ENCODE results near the gene FAAP20. TPM values are rescaled to one million over a fixed set of nuclear protein-coding genes. Genes with fewer than 3 reads are reported as not detected.

The FAAP20 gene
- total RNA-seq, 1 donor from 2014 or later = 11.3 TPM

DNA sequence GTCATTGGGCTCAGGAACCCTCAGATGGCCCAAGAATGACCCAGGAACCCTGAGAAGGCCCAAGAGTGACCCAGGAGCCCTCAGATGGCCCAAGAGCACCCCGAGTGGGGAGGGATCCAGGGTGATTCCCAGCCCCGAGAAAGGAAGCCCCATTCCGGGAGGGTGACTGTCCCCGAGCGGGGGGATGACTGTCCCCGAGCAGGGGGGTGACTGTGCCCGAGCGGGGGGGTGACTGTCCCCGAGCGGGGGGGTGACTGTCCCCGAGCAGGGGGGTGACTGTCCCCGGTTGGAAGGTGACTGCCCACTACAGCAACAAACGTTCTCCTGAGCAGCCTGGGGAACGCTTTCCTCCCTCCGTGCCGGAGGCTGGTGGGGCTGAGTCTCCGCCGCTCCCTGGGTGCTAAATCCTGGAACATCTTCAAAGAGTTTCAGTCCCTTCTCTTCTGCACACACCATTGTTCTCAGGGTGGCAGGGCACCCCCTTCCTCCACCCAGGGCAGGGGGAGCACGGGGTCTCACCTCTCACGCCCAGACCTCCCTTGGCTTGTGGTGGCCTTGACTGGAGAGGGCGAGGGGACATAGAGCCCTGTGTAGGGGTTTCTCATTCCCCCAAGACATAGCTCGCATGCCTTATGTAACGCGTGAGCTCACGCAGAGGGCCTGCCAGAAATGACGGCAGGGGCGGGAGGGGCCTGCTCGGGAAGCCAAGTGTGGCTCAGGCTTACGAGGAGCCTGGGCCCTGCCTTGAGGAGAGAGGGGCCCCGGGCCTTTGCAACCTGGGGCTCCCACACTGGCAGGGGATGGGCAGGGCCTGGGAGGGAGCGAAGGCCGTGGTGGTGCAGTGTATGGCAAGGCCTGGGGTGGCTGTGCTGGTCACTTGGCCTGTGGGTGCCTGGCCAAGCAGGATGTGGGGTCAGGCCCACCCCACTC is 19.3 kb upstream of the FAAP20 start:
- H3K4me2 ChIP-seq = no peak overlapping the region

DNA sequence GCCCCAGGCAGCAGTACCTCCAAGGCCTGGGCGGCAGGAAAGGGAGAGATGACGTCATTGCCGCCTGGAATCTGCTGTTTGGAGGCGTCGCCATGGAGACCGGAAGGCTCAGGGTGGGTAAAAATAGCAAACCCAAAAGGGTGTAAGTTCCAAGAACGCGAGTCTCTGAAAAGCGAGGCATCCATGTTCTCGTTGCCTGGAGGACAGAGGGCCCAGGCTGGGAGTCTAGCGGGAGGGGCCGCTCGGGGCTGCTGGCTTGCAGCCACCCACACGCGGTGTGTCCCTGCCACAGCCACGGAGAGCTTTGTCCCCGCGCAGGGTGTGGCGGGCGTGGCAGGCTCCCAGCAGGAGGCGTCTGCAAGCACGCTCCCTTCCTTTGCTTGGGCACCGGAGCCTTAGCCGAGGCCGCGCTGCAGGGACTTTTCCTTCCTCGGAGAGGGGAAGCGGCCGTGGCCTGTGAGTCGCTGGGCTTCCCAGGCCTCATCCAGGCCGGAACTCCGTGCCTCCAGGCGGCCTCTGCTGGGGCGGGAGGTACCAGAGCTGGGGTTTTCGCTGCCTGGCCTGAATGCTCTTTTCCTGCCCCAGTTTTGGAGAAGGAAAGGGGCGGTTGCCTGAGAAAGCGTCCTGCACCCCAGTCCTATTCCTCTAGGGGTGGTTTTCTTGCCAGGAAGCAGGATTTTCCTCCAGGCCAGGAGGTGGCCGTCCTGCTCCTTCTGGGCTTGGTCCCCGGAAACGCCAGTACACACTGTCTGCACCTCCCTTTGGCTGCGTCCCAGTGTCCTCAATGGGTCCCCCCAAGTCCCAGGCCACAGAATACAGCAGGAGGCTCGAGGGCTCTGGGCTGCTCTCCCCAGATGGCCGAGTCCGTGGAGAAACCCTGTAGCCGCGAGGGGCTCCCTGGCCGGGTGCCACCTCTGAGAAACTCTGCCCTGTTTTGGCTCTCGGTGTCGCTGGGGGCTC is 18.2 kb upstream of the FAAP20 start:
- peak; percentile 95 for DNase-seq (ENCODE audit: low spot score)
- H3K4me2 ChIP-seq = peak overlapping the region; percentile 76
- Mint-ChIP-seq H3K9me3 (no peaks in the 10 kb centered on the region), H3K4me3 (peak overlapping the region; percentile 48), H3K27me3 (ENCODE audit: insufficient read depth, low read depth) (peaks cover 5% of the 10 kb centered on the region), H3K27ac (peak overlapping the region; percentile 92), H3K36me3 (no peaks in the 10 kb centered on the region), H3K4me1 (peaks cover 29% of the 10 kb centered on the region)
- peak overlapping the region; percentile 11 for H3K9ac ChIP-seq
- peak overlapping the region; percentile 34 for H3K4me3 ChIP-seq
- peaks cover 34% of the 10 kb centered on the region for H3K4me1 ChIP-seq
- H3K27me3 ChIP-seq = no peaks in the 10 kb centered on the region
- no peaks in the 10 kb centered on the region for H3K9me3 ChIP-seq (ENCODE audit: low read depth)
- no peaks in the 10 kb centered on the region for H3K36me3 ChIP-seq
- H3K27ac ChIP-seq = peak overlapping the region; percentile 64
- no peaks in the 10 kb centered on the region for H3K79me2 ChIP-seq (ENCODE audit: low read depth)
- TF ChIP-seq, protein P1, sequence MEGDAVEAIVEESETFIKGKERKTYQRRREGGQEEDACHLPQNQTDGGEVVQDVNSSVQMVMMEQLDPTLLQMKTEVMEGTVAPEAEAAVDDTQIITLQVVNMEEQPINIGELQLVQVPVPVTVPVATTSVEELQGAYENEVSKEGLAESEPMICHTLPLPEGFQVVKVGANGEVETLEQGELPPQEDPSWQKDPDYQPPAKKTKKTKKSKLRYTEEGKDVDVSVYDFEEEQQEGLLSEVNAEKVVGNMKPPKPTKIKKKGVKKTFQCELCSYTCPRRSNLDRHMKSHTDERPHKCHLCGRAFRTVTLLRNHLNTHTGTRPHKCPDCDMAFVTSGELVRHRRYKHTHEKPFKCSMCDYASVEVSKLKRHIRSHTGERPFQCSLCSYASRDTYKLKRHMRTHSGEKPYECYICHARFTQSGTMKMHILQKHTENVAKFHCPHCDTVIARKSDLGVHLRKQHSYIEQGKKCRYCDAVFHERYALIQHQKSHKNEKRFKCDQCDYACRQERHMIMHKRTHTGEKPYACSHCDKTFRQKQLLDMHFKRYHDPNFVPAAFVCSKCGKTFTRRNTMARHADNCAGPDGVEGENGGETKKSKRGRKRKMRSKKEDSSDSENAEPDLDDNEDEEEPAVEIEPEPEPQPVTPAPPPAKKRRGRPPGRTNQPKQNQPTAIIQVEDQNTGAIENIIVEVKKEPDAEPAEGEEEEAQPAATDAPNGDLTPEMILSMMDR (IDR thresholded peaks at IDR 0.05) = no peak
- TF ChIP-seq EZH2 (IDR thresholded peaks at IDR 0.05) (no peak), EZH2phosphoT487 (IDR thresholded peaks at IDR 0.05) (no peak)
- peaks cover 16% of the 10 kb centered on the region for H3F3A ChIP-seq (ENCODE audit: low read depth)
- peak overlapping the region; percentile 88 for H2AFZ ChIP-seq (replicated peaks)
- no peaks in the 10 kb centered on the region for H4K20me1 ChIP-seq (ENCODE audit: low read depth)

More for the DNA sequence above, 19.3 kb upstream of the FAAP20 start:
- Histone ChIP-seq H4K20me1 (ENCODE audit: low read depth) (no peaks in the 10 kb centered on the region), H3K4me3 (no peak overlapping the region), H3K27ac (no peak overlapping the region), H3K4me1 (peaks cover 25% of the 10 kb centered on the region), H3K27me3 (no peaks in the 10 kb centered on the region), H3K9me3 (ENCODE audit: low read depth) (no peaks in the 10 kb centered on the region), H3K9ac (no peak overlapping the region), H3K79me2 (ENCODE audit: low read depth) (no peaks in the 10 kb centered on the region), H3K36me3 (no peaks in the 10 kb centered on the region), H3F3A (ENCODE audit: low read depth) (peaks cover 16% of the 10 kb centered on the region), H2AFZ (replicated peaks) (no peak overlapping the region)
- no peak overlapping the region for H3K4me3 Mint-ChIP-seq
- peak overlapping the region; percentile 92 for H3K27ac Mint-ChIP-seq
- no peaks in the 10 kb centered on the region for H3K9me3 Mint-ChIP-seq
- H3K36me3 Mint-ChIP-seq = no peaks in the 10 kb centered on the region
- TF ChIP-seq, protein P1 (IDR thresholded peaks at IDR 0.05) = no peak
- TF ChIP-seq EZH2phosphoT487 (IDR thresholded peaks at IDR 0.05) = no peak
- TF ChIP-seq EZH2 (IDR thresholded peaks at IDR 0.05) = no peak
- no peak for DNase-seq (ENCODE audit: low spot score)
- H3K27me3 Mint-ChIP-seq (ENCODE audit: insufficient read depth, low read depth) = peaks cover 5% of the 10 kb centered on the region
- H3K4me1 Mint-ChIP-seq = peaks cover 25% of the 10 kb centered on the region

DNA sequence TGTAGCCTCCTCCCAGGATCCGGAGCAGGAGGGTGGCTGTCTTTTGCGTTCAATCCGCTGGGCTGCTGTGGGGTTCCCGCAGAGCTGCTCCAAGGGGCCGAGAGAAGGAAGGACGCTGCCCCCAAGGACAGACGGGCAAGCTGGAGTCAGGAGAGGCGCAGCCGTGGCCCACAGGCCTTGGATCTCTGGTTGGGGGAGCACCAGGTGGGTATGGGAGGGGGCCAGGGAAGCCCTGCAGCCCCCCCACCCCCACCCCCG is 17.6 kb upstream of the FAAP20 start:
- Histone ChIP-seq H3K4me1 (peaks cover 38% of the 10 kb centered on the region), H3K27me3 (no peaks in the 10 kb centered on the region), H3K9ac (no peak overlapping the region), H3K4me2 (peak overlapping the region; percentile 76), H4K20me1 (ENCODE audit: low read depth) (no peaks in the 10 kb centered on the region), H3K27ac (peak overlapping the region; percentile 64), H3K4me3 (peak overlapping the region; percentile 34), H3K9me3 (ENCODE audit: low read depth) (no peaks in the 10 kb centered on the region), H3F3A (ENCODE audit: low read depth) (peaks cover 16% of the 10 kb centered on the region), H3K79me2 (ENCODE audit: low read depth) (no peaks in the 10 kb centered on the region), H3K36me3 (no peaks in the 10 kb centered on the region), H2AFZ (replicated peaks) (peak overlapping the region; percentile 88)
- H3K36me3 Mint-ChIP-seq = no peaks in the 10 kb centered on the region
- DNase-seq (ENCODE audit: low spot score) = peak; percentile 70
- peaks cover 6% of the 10 kb centered on the region for H3K27me3 Mint-ChIP-seq (ENCODE audit: insufficient read depth, low read depth)
- TF ChIP-seq, protein P1 (IDR thresholded peaks at IDR 0.05) = no peak
- no peak for TF ChIP-seq EZH2 (IDR thresholded peaks at IDR 0.05)
- no peak for TF ChIP-seq EZH2phosphoT487 (IDR thresholded peaks at IDR 0.05)
- peak overlapping the region; percentile 43 for H3K4me3 Mint-ChIP-seq
- no peaks in the 10 kb centered on the region for H3K9me3 Mint-ChIP-seq
- peak overlapping the region; percentile 88 for H3K27ac Mint-ChIP-seq
- peaks cover 30% of the 10 kb centered on the region for H3K4me1 Mint-ChIP-seq
